Measurements from ENCODE around the gene TPSB2. TPM values are rescaled to one million over a fixed set of nuclear protein-coding genes. Genes with fewer than 3 reads are reported as not detected.
"Not testable (repeated sequence)": the region's sequence is repeated elsewhere in the genome, so short reads cannot be mapped to it uniquely, and the experiment has no call there.

Gene TPSB2
- total RNA-seq, 1 donor from 2014 or later = not detected

DNA sequence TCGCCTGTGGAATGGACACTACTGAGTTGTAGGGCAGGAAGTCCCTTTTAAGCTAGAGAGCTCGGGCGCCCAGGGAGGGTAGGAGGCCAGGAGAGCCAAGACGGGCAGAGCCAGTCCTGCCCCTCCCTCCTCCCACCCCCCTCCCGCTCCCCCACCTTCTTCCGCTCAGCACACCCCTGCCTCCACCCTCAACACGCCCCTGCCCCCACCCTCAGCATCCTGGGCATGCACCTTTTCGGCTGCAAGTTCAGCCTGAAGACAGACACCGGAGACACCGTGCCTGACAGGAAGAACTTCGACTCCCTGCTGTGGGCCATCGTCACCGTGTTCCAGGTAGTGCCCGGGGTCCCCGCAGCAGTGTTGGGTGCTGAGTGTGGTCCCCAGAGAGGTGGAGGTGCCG is 23.2 kb downstream of the TPSB2 start:
- DNase-seq (ENCODE audit: extremely low read depth, low read depth, low spot score) = no peak

DNA sequence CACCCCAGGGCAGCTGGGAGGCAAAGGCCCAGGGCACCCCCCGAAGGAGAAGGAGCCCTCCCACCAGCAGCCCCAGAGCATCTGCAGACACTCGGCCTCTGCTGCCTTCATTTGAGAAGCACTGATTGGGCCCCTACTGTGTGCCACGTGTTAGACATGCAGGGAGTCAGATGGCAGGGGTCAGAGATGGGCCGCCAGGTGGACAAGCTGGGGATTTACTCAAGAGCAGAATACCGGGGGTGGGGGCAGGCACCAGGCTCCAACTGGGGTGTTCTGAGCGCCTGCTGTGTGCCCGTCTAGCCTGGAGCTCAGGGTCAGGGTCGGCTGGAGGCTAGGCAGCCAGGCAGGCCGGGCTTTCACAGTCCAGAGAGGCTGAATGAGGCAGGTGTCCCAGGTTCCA is 23.7 kb downstream of the TPSB2 start:
- DNase-seq (ENCODE audit: extremely low read depth, low read depth, low spot score) = no peak

DNA sequence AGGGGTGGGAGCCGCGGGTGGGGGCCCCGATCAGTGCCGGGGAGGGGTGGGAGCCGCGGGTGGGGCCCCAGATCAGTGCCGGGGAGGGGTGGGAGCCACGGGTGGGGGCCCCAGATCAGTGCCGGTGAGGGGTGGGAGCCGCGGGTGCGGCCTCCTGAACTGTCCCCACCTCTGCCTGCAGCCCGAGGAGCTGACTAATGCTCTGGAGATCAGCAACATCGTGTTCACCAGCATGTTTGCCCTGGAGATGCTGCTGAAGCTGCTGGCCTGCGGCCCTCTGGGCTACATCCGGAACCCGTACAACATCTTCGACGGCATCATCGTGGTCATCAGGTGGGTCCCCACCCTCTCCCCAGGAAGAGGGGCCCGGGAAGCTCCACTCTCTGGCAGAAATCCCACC is 25.1 kb downstream of the TPSB2 start:
- DNase-seq (ENCODE audit: extremely low read depth, low read depth, low spot score) = no peak

DNA sequence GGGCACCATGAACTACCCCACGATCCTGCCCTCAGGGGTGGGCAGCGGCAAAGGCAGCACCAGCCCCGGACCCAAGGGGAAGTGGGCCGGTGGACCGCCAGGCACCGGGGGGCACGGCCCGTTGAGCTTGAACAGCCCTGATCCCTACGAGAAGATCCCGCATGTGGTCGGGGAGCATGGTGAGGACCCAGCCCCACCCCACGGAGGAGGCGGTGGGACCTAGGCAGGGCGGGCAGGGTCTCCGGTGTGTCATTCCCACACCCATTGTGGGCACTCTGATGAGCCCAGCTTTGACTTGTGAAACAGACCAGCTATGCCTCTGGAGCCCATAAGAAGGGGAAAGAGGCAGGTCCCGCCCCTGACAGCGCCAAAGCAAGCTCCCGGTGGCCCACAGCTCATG is 27.7 kb downstream of the TPSB2 start:
- no peak for DNase-seq (ENCODE audit: extremely low read depth, low read depth, low spot score)

DNA sequence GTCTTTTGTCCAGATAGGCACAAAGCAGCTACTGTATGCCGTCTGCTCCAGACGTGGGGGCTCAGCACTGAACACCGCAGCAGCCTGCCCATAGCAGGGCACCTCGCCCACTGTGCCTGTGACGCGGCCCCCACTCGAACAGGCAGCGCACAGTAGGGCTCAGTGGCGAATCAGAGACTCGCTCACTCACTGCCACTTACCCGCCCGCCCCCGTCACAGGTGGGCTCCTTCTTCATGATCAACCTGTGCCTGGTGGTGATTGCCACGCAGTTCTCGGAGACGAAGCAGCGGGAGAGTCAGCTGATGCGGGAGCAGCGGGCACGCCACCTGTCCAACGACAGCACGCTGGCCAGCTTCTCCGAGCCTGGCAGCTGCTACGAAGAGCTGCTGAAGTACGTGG is 28.5 kb downstream of the TPSB2 start:
- DNase-seq (ENCODE audit: extremely low read depth, low read depth, low spot score) = no peak

DNA sequence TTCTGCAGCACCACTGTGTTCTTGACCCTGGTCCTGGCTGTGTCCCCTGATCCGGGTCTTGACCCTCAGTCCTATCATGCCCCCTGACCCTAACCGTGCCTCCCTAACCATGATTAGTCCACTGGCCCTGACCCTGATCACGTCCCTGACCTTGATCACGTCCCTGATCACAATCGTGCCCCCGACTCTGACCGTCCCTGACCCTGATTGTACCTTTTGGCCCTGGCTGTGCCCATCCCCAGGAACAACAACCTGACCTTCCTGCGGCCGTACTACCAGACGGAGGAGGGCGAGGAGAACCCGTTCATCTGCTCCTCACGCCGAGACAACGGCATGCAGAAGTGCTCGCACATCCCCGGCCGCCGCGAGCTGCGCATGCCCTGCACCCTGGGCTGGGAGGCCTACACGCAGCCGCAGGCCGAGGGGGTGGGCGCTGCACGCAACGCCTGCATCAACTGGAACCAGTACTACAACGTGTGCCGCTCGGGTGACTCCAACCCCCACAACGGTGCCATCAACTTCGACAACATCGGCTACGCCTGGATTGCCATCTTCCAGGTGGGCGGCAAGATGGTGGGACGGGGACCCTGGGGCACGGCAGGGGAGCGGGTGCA is 29.9 kb downstream of the TPSB2 start:
- DNase-seq (ENCODE audit: extremely low read depth, low read depth, low spot score) = no peak

DNA sequence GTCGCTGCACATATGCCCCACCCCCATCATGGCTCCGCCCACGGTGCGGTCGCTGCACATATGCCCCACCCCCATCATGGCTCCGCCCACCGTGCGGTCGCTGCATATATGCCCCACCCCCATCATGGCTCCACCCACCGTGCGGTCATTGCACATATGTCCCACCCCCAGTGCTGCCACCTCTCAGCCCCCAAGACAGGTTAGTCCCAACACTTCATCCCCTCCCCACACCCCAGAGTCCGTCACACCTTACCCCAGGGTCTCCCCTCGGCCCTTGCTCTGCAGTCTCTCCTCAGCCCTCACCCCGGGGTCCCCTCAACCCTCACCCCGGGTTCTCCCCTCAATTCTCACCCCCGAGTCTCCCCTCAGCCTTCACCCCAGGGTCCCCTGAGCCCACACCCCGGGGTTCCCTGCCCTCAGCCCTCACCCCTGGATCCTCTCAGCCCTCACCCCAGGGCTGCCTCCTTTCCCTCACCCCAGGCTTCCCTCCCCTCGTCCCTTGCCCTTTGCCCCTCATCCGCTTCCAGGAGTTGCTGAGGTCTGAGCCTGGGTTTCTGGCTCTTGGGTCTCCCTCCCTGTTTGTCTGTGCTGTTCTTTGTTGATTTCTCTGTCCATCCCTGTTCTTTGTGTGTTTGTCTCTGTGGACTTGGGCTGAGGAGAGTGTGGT is 30.5 kb downstream of the TPSB2 start:
- DNase-seq (ENCODE audit: extremely low read depth, low read depth, low spot score) = no peak

DNA sequence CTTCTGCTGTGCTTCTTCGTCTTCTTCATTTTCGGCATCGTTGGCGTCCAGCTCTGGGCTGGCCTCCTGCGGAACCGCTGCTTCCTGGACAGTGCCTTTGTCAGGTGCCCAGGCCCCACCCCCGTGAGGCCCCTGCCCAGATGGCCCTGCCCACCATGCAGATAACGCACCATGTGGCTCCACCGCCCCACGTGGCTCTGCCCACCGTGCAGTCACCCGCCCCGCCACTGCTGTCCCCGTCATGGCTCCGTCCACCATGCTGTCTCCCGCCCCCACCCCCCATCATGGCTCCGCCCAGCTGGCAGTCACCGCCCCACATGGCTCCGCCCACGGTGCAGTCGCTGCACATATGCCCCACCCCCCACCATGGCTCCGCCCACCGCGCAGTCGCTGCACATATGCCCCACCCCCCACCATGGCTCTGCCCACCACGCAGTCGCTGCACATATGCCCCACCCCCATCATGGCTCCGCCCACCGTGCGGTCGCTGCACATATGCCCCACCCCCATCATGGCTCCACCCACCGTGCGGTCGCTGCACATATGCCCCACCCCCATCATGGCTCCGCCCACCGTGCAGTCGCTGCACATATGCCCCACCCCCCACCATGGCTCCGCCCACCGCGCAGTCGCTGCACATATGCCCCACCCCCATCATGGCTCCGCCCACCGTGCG is 31.2 kb downstream of the TPSB2 start:
- not testable (repeated sequence) for DNase-seq (ENCODE audit: extremely low read depth, low read depth, low spot score)

DNA sequence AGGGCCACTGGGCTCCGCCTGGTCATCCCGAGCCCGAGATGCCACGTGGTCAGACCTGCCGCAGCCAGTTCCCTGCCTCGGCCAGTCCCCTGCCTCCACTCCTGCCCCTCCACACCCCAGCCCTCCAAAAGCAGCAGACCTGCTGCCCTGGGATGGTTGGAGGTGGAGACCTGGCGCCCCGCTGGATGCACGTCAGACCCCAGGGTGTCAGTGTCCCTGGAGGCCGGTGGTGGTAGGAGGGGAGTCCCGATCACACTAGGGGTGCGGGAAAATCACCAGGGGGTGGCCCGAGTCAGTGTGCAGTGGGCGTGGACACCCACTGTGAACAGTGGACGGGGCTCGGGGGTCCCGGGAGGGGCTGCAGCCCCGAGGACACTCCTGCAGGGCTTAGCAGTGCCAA is 31.8 kb downstream of the TPSB2 start:
- no peak for DNase-seq (ENCODE audit: extremely low read depth, low read depth, low spot score)

DNA sequence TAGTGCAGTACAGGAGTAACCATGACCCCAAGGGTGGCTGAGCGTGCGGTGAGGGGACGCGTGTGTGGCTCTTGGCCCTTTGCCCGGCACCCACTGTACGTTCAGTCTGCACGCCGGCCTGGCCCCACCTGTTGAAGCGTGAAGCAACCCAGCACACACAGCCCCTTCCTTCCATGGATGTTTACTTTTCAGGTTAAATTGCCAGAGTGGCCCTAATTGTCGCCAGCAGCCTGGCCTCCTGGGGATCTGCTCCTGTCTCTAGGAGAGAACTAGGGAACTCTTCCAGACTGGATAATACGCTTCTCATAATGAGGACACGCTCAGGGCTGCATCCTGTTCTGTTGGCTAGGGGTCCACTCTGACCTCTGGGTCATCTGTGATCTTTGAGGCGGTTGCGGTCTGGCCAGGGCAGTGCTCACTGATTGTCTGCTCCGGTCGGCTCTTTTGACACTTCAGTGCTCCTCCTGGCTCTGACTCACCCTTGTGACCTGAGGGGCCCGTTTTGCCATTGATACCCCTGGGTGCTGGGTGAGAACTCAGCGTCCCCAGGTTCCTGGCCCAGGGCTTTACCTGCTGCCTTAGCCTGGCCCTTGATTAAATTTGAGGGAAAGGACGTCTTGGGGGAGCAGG is 32.6 kb downstream of the TPSB2 start:
- DNase-seq (ENCODE audit: extremely low read depth, low read depth, low spot score) = no peak

DNA sequence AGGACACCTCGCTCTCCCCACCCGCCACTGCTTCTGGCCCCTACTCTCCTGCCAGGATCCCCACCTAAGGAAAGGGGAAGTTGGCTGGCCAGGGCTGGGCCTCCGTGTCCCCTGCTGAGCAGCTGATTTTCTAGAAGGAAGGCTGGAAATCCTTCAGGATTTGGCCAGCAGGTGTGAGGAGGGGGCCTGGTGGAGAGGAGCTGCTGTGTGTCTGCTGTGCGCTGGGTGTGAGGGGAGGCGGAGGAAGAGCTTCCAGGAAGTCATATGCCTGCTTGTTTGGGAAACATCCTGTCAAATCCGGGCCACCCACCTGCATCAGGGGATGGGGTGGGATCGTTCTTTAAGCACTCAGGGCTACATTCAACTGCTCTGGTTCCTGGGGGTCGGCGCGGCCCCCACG is 33.5 kb downstream of the TPSB2 start:
- DNase-seq (ENCODE audit: extremely low read depth, low read depth, low spot score) = no peak

DNA sequence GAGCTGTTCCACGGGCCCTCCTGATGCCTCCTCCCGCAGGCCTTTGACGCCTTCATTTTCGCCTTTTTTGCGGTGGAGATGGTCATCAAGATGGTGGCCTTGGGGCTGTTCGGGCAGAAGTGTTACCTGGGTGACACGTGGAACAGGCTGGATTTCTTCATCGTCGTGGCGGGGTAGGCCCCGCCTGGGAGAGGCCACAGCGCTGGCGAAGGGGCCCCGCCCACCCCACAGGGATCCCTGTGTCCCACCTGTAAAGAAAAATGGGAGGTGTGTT is 34.7 kb downstream of the TPSB2 start:
- no peak for DNase-seq (ENCODE audit: extremely low read depth, low read depth, low spot score)

DNA sequence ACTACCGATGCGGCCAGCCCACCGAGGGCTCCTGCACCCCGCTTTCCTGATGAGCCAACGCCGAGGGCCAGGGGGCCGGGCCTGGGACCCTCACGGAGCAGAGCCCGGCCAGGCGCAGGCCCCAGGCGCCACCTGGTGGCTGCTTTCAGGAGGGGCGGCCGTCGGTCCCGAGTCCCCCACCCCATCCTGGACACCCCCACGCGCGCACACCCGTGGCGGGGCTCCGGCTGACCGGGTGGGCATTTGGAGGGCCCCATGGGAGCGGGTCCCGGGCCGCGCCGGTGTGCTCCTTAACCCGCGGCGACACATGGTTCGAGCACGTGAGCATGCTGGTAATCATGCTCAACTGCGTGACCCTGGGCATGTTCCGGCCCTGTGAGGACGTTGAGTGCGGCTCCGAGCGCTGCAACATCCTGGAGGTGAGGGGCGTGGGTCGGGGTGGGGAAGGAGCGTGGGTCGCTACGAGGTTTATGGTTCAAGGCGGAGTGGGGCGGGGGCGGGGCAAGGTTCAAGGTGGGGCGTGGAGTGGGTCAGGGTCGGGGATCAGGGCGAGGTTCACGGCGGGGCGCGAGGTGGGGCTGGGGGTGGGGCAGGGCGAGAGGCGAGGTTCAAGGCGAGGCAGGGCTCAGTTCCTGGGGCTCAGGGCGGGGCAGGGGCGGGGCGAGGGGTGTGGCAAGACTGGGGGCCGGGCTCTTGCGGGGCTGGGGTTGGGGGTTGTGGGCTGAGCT is 35.2 kb downstream of the TPSB2 start:
- no peak for DNase-seq (ENCODE audit: extremely low read depth, low read depth, low spot score)

DNA sequence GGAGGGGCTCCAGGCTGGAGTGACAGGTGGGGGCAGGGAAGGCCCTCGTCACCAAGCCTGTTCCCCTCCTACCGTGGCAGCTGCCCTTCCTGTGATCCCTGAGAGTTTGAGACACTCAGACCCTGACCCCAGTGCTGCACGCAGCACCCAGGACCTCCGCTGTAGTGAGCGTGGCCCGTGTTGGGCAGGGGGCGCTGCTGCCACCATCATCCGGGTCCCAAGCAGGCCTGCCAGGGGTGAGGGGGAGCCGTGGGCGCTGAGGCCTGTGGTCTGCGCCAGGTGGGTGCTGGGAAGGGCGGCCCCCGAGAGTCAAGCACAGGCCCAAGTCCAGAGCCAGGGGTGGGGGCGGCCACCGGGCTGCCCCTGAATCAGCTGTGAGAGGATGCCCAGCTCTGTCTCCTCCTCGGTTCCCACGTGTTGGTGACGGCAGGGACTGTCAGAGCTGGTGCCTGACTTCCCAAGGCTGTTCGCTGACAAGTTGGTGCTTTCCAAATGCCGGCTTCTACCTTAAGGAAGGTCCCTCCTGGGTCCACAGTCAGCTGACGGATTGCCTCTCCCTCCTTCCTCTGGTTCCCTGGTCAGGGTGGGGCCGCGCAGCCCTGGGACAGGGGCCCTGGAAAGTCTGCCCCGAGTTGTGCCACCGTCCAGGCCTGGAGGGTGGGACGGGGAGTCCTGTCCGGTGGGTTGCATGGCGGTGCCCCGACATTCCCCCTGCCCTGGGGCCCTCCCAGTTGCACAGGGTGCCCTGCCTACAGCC is 36.0 kb downstream of the TPSB2 start:
- no peak for DNase-seq (ENCODE audit: extremely low read depth, low read depth, low spot score)

DNA sequence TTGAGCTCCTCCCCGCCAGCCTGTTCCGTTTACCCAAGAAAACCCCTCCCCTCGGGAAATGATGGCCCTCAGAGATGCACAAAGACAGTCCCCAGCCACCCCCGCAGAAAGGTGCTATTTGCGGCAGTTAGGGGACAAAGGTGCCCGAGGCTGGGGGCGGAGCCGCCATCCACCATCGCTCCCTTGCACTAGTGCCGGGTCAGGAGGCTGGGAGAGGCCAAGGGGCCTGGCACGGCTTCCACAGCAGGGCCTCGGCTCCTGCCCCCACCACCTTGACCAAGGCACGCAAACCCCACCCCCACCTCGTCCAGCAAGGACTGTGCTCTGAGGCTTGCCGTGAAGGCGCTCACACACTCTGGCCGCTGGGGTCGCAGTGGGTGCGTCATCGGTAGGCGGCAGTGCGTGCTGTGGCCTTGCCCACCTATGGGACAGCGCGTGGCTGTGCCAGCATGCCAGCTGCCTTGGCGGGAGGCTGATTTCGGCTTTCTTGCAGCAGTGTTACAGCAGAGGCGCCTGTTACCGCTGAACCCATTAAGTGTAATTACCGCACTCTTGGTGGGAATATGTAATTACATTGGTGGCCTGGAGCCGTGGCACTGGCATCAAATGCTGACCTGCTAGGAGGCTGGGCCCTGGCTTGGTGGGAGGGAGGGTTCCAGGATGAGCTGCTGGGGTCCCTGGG is 36.7 kb downstream of the TPSB2 start:
- no peak for DNase-seq (ENCODE audit: extremely low read depth, low read depth, low spot score)

DNA sequence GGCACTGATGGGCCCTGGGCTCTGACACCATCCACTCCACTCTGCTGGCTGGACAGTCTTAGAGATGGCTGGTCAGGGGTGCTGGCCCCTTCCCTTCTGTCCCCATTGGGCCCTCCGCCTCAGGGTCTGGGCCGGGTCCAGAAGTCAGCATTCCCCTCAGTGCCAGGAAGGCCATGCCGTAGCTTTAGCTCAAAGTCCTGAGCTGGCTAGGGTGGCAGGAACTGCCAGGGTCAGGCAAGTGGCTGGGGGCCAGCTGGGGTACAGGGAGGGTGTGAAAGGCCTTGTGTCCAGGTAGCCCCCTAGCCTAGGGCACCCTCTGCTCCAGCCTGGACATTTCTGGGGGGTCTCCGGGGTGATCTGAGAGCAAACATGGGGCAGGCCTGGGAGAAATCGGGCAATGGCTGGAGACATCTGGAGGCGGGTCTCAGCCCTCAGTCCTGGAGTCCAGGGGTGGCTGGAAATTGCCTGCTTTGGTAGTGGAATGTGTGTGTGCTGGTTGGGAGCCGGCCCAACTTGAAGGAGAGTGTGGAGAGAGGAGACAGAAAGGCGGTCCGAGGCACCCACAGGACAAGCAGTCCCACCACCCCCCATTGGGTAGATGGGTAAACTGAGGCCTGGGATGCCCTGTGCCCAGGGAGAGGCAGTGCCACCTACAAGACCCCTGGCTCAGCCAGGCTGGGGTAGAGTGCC is 37.5 kb downstream of the TPSB2 start:
- no peak for DNase-seq (ENCODE audit: extremely low read depth, low read depth, low spot score)

DNA sequence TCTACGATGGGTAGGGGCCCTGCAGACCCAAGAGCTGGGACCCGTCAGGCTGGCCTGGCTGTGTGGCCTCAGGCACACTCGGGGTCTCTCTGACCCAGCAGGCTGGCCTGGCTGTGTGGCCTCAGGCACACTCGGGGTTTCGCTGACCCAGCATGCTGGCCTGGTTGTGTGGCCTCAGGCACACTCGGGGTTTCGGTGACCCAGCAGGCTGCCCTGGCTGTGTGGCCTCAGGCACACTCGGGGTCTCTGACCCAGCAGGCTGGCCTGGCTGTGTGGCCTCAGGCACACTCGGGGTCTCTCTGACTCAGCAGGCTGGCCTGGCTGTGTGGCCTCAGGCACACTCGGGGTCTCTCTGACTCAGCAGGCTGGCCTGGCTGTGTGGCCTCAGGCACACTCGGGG is 39.2 kb downstream of the TPSB2 start:
- DNase-seq (ENCODE audit: extremely low read depth, low read depth, low spot score) = not testable (repeated sequence)

DNA sequence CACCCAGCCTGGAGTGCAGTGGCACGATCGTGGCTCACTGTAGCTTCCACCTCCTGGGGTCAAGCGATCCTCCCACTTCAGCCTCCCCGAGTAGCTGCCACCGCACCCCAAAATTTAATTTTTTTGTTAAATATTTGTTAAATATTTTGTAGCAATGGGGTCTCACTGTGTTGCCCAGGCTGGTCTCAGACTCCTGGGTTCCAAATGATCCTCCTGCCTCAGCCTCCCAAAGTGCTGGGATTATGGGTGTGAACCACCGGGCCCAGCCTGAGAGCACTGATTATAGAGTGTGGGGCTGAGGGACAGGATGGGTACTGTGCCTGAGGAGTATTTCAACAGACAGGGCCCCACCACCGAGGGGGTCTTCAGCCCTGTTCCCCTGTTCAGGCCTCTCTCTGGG is 40.5 kb downstream of the TPSB2 start:
- DNase-seq (ENCODE audit: extremely low read depth, low read depth, low spot score) = no peak

DNA sequence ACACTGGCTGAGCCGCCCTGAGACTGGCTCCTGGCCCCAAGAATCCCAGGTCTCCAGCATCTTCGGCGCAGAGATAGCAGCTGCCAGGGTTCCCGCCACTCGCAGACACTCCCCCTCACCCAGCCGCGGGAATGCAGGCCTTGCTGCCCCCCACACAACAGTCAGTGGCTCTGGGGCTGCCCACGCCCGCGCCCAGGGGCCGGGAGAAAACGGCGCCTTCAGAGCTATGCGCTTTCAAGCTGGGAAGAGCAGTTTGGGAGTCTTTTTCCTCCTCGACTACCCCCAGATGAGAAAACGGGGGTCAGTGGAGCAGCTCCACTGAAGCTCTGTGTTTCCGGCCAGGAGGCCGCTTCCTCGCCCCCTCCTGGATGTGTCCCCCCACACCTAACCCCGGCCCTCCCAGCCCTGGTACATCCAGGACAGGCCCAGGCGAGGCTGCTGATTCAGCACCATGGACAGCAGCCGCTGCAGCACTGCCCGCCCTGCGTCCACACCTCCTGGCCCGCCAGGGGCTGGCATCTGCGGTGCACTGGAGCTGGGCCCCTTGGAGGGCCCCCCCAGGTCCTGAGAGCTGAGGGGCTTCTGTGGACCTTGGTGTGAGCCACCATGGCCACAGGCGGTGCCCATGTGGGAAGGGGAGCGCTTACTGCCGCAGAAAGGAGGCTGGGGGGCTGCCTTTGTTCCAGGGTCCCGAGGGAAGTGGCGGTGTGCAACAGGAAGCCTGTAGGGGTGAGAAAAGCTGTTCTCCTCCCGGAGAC is 41.4 kb downstream of the TPSB2 start:
- no peak for DNase-seq (ENCODE audit: extremely low read depth, low read depth, low spot score)
